Measurements from ENCODE around the gene TET2.

TET2 gene

GRCh38 chr4:105241451-105241850 is 94.8 kb downstream of the TET2 start:
- peaks cover 5% of the 10 kb centered on the region for H3K4me1 ChIP-seq (ENCODE audit: control insufficient read depth, insufficient read depth, low read length)
- H3K4me2 ChIP-seq (ENCODE audit: low read length) = no peak overlapping the region
- no peaks in the 10 kb centered on the region for H3K27me3 ChIP-seq (ENCODE audit: control insufficient read depth, insufficient read depth, low read length)
- H3K4me3 ChIP-seq (ENCODE audit: low read length) = no peak overlapping the region
- H3K9me3 ChIP-seq (replicated peaks; ENCODE audit: low read length) = no peaks in the 10 kb centered on the region
- peaks cover 11% of the 10 kb centered on the region for H3K36me3 ChIP-seq (ENCODE audit: insufficient read depth, low read length)
- H3K9ac ChIP-seq (ENCODE audit: low read depth, low read length) = no peak overlapping the region

- Histone ChIP-seq H3K4me3 (ENCODE audit: low read length) (no peak overlapping the region), H3K27me3 (ENCODE audit: control insufficient read depth, insufficient read depth, low read length) (no peaks in the 10 kb centered on the region), H3K9me3 (replicated peaks; ENCODE audit: low read length) (no peaks in the 10 kb centered on the region), H3K9ac (ENCODE audit: low read depth, low read length) (no peak overlapping the region), H3K36me3 (ENCODE audit: insufficient read depth, low read length) (peaks cover 8% of the 10 kb centered on the region), H3K4me2 (ENCODE audit: low read length) (no peak overlapping the region), H3K4me1 (ENCODE audit: control insufficient read depth, insufficient read depth, low read length) (peaks cover 8% of the 10 kb centered on the region)
Observed at GRCh38 chr4:105243446-105243845, 96.8 kb downstream of the TET2 start.

- H3K27me3 ChIP-seq (ENCODE audit: control insufficient read depth, insufficient read depth, low read length) = no peaks in the 10 kb centered on the region
- no peak overlapping the region for H3K4me3 ChIP-seq (ENCODE audit: low read length)
- H3K9ac ChIP-seq (ENCODE audit: low read depth, low read length) = no peak overlapping the region
- peaks cover 11% of the 10 kb centered on the region for H3K36me3 ChIP-seq (ENCODE audit: insufficient read depth, low read length)
- no peaks in the 10 kb centered on the region for H3K9me3 ChIP-seq (replicated peaks; ENCODE audit: low read length)
- H3K4me1 ChIP-seq (ENCODE audit: control insufficient read depth, insufficient read depth, low read length) = peaks cover 8% of the 10 kb centered on the region
- H3K4me2 ChIP-seq (ENCODE audit: low read length) = peak overlapping the region; percentile 16
Observed at GRCh38 chr4:105246712-105247111, 100.0 kb downstream of the TET2 start.

GRCh38 chr4:105248613-105249012 is 101.9 kb downstream of the TET2 start:
- Histone ChIP-seq H3K4me3 (ENCODE audit: low read length) (no peak overlapping the region), H3K27me3 (ENCODE audit: control insufficient read depth, insufficient read depth, low read length) (no peaks in the 10 kb centered on the region), H3K4me2 (ENCODE audit: low read length) (no peak overlapping the region), H3K36me3 (ENCODE audit: insufficient read depth, low read length) (peaks cover 6% of the 10 kb centered on the region), H3K4me1 (ENCODE audit: control insufficient read depth, insufficient read depth, low read length) (peaks cover 8% of the 10 kb centered on the region), H3K9ac (ENCODE audit: low read depth, low read length) (no peak overlapping the region), H3K9me3 (replicated peaks; ENCODE audit: low read length) (no peaks in the 10 kb centered on the region)

DNA sequence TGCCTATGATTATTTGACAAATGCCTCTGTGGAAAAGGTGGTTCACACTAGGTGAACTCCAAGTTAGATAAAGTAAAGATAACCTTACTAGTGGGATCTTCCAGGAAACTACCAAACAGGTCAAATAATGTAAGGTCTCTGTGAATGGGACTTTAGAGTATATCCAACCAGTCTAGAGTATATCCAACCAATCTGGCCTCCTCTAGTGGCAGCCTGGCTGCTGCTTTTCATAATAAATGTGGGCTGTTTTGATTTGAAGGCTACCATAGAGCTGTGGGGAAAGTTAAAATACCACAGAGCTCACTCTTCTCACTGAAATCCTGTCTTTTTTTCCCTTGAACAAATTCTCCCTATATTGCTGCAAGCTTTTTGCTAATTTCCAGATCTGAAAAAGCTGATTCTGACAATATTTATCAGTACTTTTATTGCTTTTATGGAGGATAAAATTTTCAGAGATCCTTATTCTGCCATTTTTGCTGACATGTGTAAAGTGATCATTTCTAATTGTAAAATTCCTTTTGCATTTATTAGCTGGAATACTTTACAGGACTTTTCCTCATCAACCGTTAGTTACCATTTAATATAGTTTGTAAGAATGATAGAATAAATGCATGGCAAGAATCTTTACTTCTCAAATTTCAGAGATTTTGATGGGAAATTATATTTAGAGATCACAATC is 111.3 kb downstream of the TET2 start:
- no peak overlapping the region for H3K4me3 ChIP-seq (ENCODE audit: low read length)
- no peak overlapping the region for H3K9ac ChIP-seq (ENCODE audit: low read depth, low read length)
- H3K4me2 ChIP-seq (ENCODE audit: low read length) = no peak overlapping the region
- peaks cover 8% of the 10 kb centered on the region for H3K36me3 ChIP-seq (ENCODE audit: insufficient read depth, low read length)
- no peaks in the 10 kb centered on the region for H3K9me3 ChIP-seq (replicated peaks; ENCODE audit: low read length)
- H3K27me3 ChIP-seq (ENCODE audit: control insufficient read depth, insufficient read depth, low read length) = no peaks in the 10 kb centered on the region
- H3K4me1 ChIP-seq (ENCODE audit: control insufficient read depth, insufficient read depth, low read length) = no peaks in the 10 kb centered on the region

GRCh38 chr4:105265689-105266088 is 119.0 kb downstream of the TET2 start:
- Histone ChIP-seq H3K36me3 (ENCODE audit: insufficient read depth, low read length) (peaks cover 23% of the 10 kb centered on the region), H3K4me2 (ENCODE audit: low read length) (no peak overlapping the region), H3K27me3 (ENCODE audit: control insufficient read depth, insufficient read depth, low read length) (no peaks in the 10 kb centered on the region), H3K9me3 (replicated peaks; ENCODE audit: low read length) (no peaks in the 10 kb centered on the region), H3K4me1 (ENCODE audit: control insufficient read depth, insufficient read depth, low read length) (no peaks in the 10 kb centered on the region), H3K4me3 (ENCODE audit: low read length) (no peak overlapping the region), H3K9ac (ENCODE audit: low read depth, low read length) (no peak overlapping the region)

- Histone ChIP-seq H3K4me1 (ENCODE audit: control insufficient read depth, insufficient read depth, low read length) (no peaks in the 10 kb centered on the region), H3K9me3 (replicated peaks; ENCODE audit: low read length) (no peaks in the 10 kb centered on the region), H3K36me3 (ENCODE audit: insufficient read depth, low read length) (peaks cover 28% of the 10 kb centered on the region), H3K4me2 (ENCODE audit: low read length) (no peak overlapping the region), H3K27me3 (ENCODE audit: control insufficient read depth, insufficient read depth, low read length) (no peaks in the 10 kb centered on the region), H3K9ac (ENCODE audit: low read depth, low read length) (no peak overlapping the region), H3K4me3 (ENCODE audit: low read length) (no peak overlapping the region)
Observed at GRCh38 chr4:105267280-105267679, 120.6 kb downstream of the TET2 start.

GRCh38 chr4:105272002-105272401 is 125.3 kb downstream of the TET2 start:
- H3K27me3 ChIP-seq (ENCODE audit: control insufficient read depth, insufficient read depth, low read length) = no peaks in the 10 kb centered on the region
- no peak overlapping the region for H3K4me2 ChIP-seq (ENCODE audit: low read length)
- H3K4me3 ChIP-seq (ENCODE audit: low read length) = no peak overlapping the region
- no peak overlapping the region for H3K9ac ChIP-seq (ENCODE audit: low read depth, low read length)
- peaks cover 54% of the 10 kb centered on the region for H3K36me3 ChIP-seq (ENCODE audit: insufficient read depth, low read length)
- H3K9me3 ChIP-seq (replicated peaks; ENCODE audit: low read length) = no peaks in the 10 kb centered on the region
- H3K4me1 ChIP-seq (ENCODE audit: control insufficient read depth, insufficient read depth, low read length) = no peaks in the 10 kb centered on the region

DNA sequence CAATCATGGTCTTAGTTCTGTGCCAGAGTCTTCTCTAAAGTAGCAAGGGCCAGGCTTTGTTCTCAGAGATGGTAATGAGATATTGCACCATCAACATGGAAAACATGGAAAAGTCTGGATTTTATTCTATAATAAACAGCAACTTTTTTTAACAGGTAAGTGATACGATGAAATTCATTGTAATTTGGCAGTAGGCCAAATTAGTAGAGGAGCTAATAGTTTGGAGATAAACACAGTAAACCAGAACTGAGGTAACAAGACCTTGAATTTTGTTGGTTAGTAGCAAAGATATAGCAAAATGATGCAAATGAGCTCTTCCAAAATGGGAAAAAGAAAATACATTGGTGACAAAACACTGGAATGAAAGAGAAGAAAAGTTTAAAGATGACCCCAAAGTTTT is 126.6 kb downstream of the TET2 start:
- no peak overlapping the region for H3K9ac ChIP-seq (ENCODE audit: low read depth, low read length)
- no peak overlapping the region for H3K4me3 ChIP-seq (ENCODE audit: low read length)
- H3K36me3 ChIP-seq (ENCODE audit: insufficient read depth, low read length) = peaks cover 56% of the 10 kb centered on the region
- H3K4me1 ChIP-seq (ENCODE audit: control insufficient read depth, insufficient read depth, low read length) = no peaks in the 10 kb centered on the region
- H3K9me3 ChIP-seq (replicated peaks; ENCODE audit: low read length) = no peaks in the 10 kb centered on the region
- no peak overlapping the region for H3K4me2 ChIP-seq (ENCODE audit: low read length)
- H3K27me3 ChIP-seq (ENCODE audit: control insufficient read depth, insufficient read depth, low read length) = no peaks in the 10 kb centered on the region

- no peaks in the 10 kb centered on the region for H3K27me3 ChIP-seq (ENCODE audit: control insufficient read depth, insufficient read depth, low read length)
- H3K36me3 ChIP-seq (ENCODE audit: insufficient read depth, low read length) = peaks cover 56% of the 10 kb centered on the region
- H3K4me2 ChIP-seq (ENCODE audit: low read length) = no peak overlapping the region
- H3K4me3 ChIP-seq (ENCODE audit: low read length) = no peak overlapping the region
- no peak overlapping the region for H3K9ac ChIP-seq (ENCODE audit: low read depth, low read length)
- H3K4me1 ChIP-seq (ENCODE audit: control insufficient read depth, insufficient read depth, low read length) = no peaks in the 10 kb centered on the region
- no peaks in the 10 kb centered on the region for H3K9me3 ChIP-seq (replicated peaks; ENCODE audit: low read length)
Observed at GRCh38 chr4:105274090-105274489, 127.4 kb downstream of the TET2 start.

- no peaks in the 10 kb centered on the region for H3K9me3 ChIP-seq (replicated peaks; ENCODE audit: low read length)
- H3K36me3 ChIP-seq (ENCODE audit: insufficient read depth, low read length) = peaks cover 53% of the 10 kb centered on the region
- H3K9ac ChIP-seq (ENCODE audit: low read depth, low read length) = no peak overlapping the region
- no peak overlapping the region for H3K4me3 ChIP-seq (ENCODE audit: low read length)
- no peaks in the 10 kb centered on the region for H3K4me1 ChIP-seq (ENCODE audit: control insufficient read depth, insufficient read depth, low read length)
- no peaks in the 10 kb centered on the region for H3K27me3 ChIP-seq (ENCODE audit: control insufficient read depth, insufficient read depth, low read length)
- no peak overlapping the region for H3K4me2 ChIP-seq (ENCODE audit: low read length)
Observed at GRCh38 chr4:105274504-105274903, 127.8 kb downstream of the TET2 start.

GRCh38 chr4:105276361-105277104 is 129.9 kb downstream of the TET2 start:
- no peaks in the 10 kb centered on the region for H3K27me3 ChIP-seq (ENCODE audit: control insufficient read depth, insufficient read depth, low read length)
- peaks cover 37% of the 10 kb centered on the region for H3K36me3 ChIP-seq (ENCODE audit: insufficient read depth, low read length)
- H3K9me3 ChIP-seq (replicated peaks; ENCODE audit: low read length) = no peaks in the 10 kb centered on the region
- peaks cover 13% of the 10 kb centered on the region for H3K4me1 ChIP-seq (ENCODE audit: control insufficient read depth, insufficient read depth, low read length)
- H3K4me2 ChIP-seq (ENCODE audit: low read length) = no peak overlapping the region
- H3K4me3 ChIP-seq (ENCODE audit: low read length) = no peak overlapping the region
- no peak overlapping the region for H3K9ac ChIP-seq (ENCODE audit: low read depth, low read length)

Data from skeletal muscle satellite cell (primary cell).